Left lung (tissue), 10 donors: ENCODE results near the gene INPP5D. TPM values are rescaled to one million over a fixed set of nuclear protein-coding genes. Genes with fewer than 3 reads are reported as not detected.

Experiments used
- ATAC-seq: fragments of 200-7000 bp; cut with Tn5 transposase; one replicate; pipeline ENCODE4 v1.9.1; 2020; ENCODE audit warnings: moderate library complexity
- DNase-seq, 4 donors: peaks; one replicate each; pipeline ENCODE4 v3.0.0-alpha.2; 2013 to 2020
- H3K27ac ChIP-seq, 2 donors: fragments of 200-600 bp; sonication (generic) in 1 of 2; one replicate each; pipeline versions ENCODE4 v1.5.0 to v1.8.0; 2020 to 2021
- H3K27me3 ChIP-seq, 2 donors: fragments of 200-600 bp; sonication (generic) in 1 of 2; one replicate each; pipeline versions ENCODE4 v1.5.0 to v1.8.0; 2020 to 2021
- H3K36me3 ChIP-seq, 2 donors: fragments of 200-600 bp; sonication (generic) in 1 of 2; one replicate each; pipeline versions ENCODE4 v1.5.0 to v1.8.0; 2020 to 2021
- H3K4me1 ChIP-seq, 2 donors: fragments of 200-600 bp; one replicate each; pipeline ENCODE4 v1.8.0; 2021
- H3K4me3 ChIP-seq, 2 donors: fragments of 200-600 bp; sonication (generic) in 1 of 2; one replicate each; pipeline versions ENCODE4 v1.5.0 to v1.8.0; 2020 to 2021; ENCODE audit warnings: mild to moderate bottlenecking in 1 of 2
- H3K9me3 ChIP-seq, 2 donors: fragments of 200-600 bp; sonication (generic) in 1 of 2; one replicate each; pipeline versions ENCODE4 v1.5.0 to v1.8.0; 2020 to 2021
- CTCF ChIP-seq, 2 donors: fragments of 200-600 bp; sonication (generic) in 1 of 2; IDR thresholded peaks; one replicate each; pipeline versions ENCODE4 v1.5.0 to v1.8.0; 2021; ENCODE audit warnings: antibody characterized with exemption in 2 of 2
- intact Hi-C, 2 donors: fragments of 100-400 bp; cut with DNase I; formaldehyde crosslinking; loops; one replicate each; pipeline versions ENCODE4 v1.11.2 to v1.14.2; 2022
- polyA plus RNA-seq, 6 donors: library from polyadenylated mRNA; unstranded; fragments of 120-200 nt; gene quantifications; one replicate each; pipeline ENCODE4 v1.2.1, GENCODE V29; 2013; ENCODE audit not compliant: insufficient read length in 6 of 6
- total RNA-seq, 2 donors: library from RNA; stranded (reverse); fragmentation: NEBNext Ultra II Directional; extraction: Animal tissue kit (Norgen Biotek cat#: 25700); gene quantifications; one replicate each; pipeline ENCODE4 v1.2.1, GENCODE V29; 2021
- donor health status: DM: no; HTN: yes; CAD: no.
- donor health status: DM: no; HTN: no; CAD: no.

INPP5D gene
- total and polyA plus RNA-seq, 8 donors = 10.8 to 40.5 (median 15.0) TPM

DNA sequence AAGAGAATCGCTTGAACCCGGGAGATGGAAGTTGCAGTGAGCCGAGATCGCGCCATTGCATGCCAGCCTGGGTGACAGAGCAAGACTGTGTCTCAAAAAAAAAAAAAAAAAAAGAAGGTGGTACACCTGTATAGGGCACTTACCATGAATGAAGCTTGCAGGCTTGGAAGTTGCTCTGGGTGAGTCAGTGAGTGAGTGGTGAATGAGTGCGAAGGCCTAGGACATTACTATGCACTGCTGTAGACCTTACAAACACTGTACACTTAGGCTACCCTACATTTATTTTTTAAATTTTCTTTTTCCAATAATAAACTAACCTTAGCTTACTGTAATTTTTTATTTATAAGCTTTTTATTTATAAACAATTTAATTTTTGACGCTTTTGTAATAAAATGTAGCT, 113.0 kb downstream of the INPP5D start:
- Histone ChIP-seq H3K9me3 (no peaks in the 10 kb centered on the region), H3K27me3 (no peaks in the 10 kb centered on the region), H3K36me3 (peaks cover 0 to 78% of the 10 kb centered on the region in 2 donors), H3K4me1 (no peaks in the 10 kb centered on the region), H3K27ac (no peak overlapping the region), H3K4me3 (no peak overlapping the region)
- ATAC-seq = no peak
- intact Hi-C loops = no loop called here
- TF ChIP-seq CTCF (IDR thresholded peaks at IDR 0.05) = no peak
- no peak for DNase-seq

DNA sequence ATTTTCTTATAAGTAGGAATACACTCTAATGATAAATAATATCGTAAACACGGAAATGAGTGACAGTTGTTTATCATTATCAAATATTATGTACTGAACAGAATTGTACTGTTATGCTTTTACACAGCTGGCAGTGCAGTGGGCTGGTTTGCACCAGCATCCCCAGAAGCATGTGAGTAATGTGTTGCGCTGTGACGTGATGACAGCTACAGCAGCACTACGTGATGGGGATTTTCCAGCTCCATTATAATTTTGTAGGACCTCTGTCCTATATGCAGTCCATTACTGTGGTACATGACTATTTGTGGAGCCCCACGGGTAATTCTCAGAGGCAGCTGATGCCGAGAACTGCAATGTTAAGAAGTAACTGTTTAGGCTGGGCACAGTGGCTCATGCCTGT, 114.0 kb downstream of the INPP5D start:
- DNase-seq (no peak), ATAC-seq (no peak)
- H3K9me3 ChIP-seq = no peaks in the 10 kb centered on the region
- no peak overlapping the region for H3K4me3 ChIP-seq
- peaks cover 0 to 78% of the 10 kb centered on the region in 2 donors for H3K36me3 ChIP-seq
- intact Hi-C loops = no loop called here
- no peaks in the 10 kb centered on the region for H3K4me1 ChIP-seq
- no peaks in the 10 kb centered on the region for H3K27me3 ChIP-seq
- no peak overlapping the region for H3K27ac ChIP-seq
- TF ChIP-seq CTCF (IDR thresholded peaks at IDR 0.05) = no peak

- Histone ChIP-seq H3K27ac (peak overlapping the region in 1 of 2 donors; percentile 51), H3K36me3 (peaks cover 0 to 74% of the 10 kb centered on the region in 2 donors), H3K27me3 (no peaks in the 10 kb centered on the region), H3K9me3 (no peaks in the 10 kb centered on the region), H3K4me3 (no peak overlapping the region), H3K4me1 (peaks cover 0 to 5% of the 10 kb centered on the region in 2 donors)
- no peak for DNase-seq
- no peak for TF ChIP-seq CTCF (IDR thresholded peaks at IDR 0.05)
- peak; percentile 76 for ATAC-seq
- intact Hi-C loops = no loop called here
Observed at GRCh38 chr2:233178994-233179847, 119.1 kb downstream of the INPP5D start.

- Histone ChIP-seq H3K9me3 (no peaks in the 10 kb centered on the region), H3K4me1 (peaks cover 0 to 5% of the 10 kb centered on the region in 2 donors), H3K4me3 (no peak overlapping the region), H3K36me3 (peaks cover 0 to 81% of the 10 kb centered on the region in 2 donors), H3K27ac (peak overlapping the region in 1 of 2 donors; percentile 51), H3K27me3 (no peaks in the 10 kb centered on the region)
- intact Hi-C loops = no loop called here
- DNase-seq (no peak), ATAC-seq (no peak)
- TF ChIP-seq CTCF (IDR thresholded peaks at IDR 0.05) = no peak
Observed at GRCh38 chr2:233179848-233180366, 119.8 kb downstream of the INPP5D start.

- Histone ChIP-seq H3K9me3 (no peaks in the 10 kb centered on the region), H3K27ac (no peak overlapping the region), H3K4me3 (no peak overlapping the region), H3K36me3 (peaks cover 0 to 79% of the 10 kb centered on the region in 2 donors), H3K27me3 (no peaks in the 10 kb centered on the region), H3K4me1 (peaks cover 0 to 20% of the 10 kb centered on the region in 2 donors)
- TF ChIP-seq CTCF (IDR thresholded peaks at IDR 0.05) = no peak
- DNase-seq = no peak
- ATAC-seq = no peak
- intact Hi-C loops = no loop called here
Observed at GRCh38 chr2:233183869-233184418, 123.8 kb downstream of the INPP5D start.
